K562 (cell line): ENCODE results near the gene PRMT7. TPM values are rescaled to one million over a fixed set of nuclear protein-coding genes. Genes with fewer than 3 reads are reported as not detected.
A peak's percentile ranks its signal among the peaks of the same experiment; 100 is the strongest.

Experiments used
- ELF1 ChIP-seq: fragments of 200-800 bp; sonication (Bioruptor generic); IDR thresholded peaks from 2 replicates; pipeline ENCODE4 v1.6.1; 2016; ENCODE audit warnings: missing genetic modification characterization, missing compliant biosample characterization
- ETS2 ChIP-seq: IDR thresholded peaks from 2 replicates; pipeline ENCODE4 v1.6.1; 2016; ENCODE audit warnings: borderline replicate concordance, missing genetic modification characterization, mild to moderate bottlenecking, moderate library complexity, missing compliant biosample characterization; ENCODE audit not compliant: poor library complexity, severe bottlenecking
- FOXA1 ChIP-seq: fragments of 450-650 bp; IDR thresholded peaks from 2 replicates; pipeline ENCODE4 v1.6.1; 2016; ENCODE audit warnings: mild to moderate bottlenecking, borderline replicate concordance
- NONO ChIP-seq, 2 experiments: fragments of 200-400 bp in 1 of 2; fragments of 450-650 bp in 1 of 2; formaldehyde crosslinking in 1 of 2; IDR thresholded peaks; 2 replicates each; pipeline ENCODE4 v1.6.1; 2017; ENCODE audit warnings: low read depth in 2 of 2, mild to moderate bottlenecking in 2 of 2, moderate library complexity in 2 of 2, low read length in 1 of 2
- PHF20 ChIP-seq: fragments of 450-650 bp; IDR thresholded peaks from 2 replicates; pipeline ENCODE4 v1.6.1; 2018; ENCODE audit not compliant: partially characterized antibody
- SP2 ChIP-seq: IDR thresholded peaks from 2 replicates; pipeline ENCODE4 v1.6.1; 2011; ENCODE audit warnings: mild to moderate bottlenecking, low read depth, low read length, moderate library complexity; ENCODE audit not compliant: poor library complexity, severe bottlenecking; ENCODE audit errors: extremely low read depth
- ZBTB49 ChIP-seq: sonication (generic); formaldehyde crosslinking; IDR thresholded peaks from 2 replicates; pipeline ENCODE4 v1.8.0; 2022; ENCODE audit warnings: missing genetic modification reagents, mild to moderate bottlenecking, borderline replicate concordance
- ZBTB7A ChIP-seq: IDR thresholded peaks from 2 replicates; pipeline ENCODE4 v1.6.1; 2011; ENCODE audit warnings: low read depth, mild to moderate bottlenecking, low read length, moderate library complexity, borderline replicate concordance; ENCODE audit not compliant: control insufficient read depth
- polyA plus RNA-seq, 8 experiments: library from polyadenylated mRNA; depleted of rRNA in 4 of 8; stranded (reverse) in 5 of 8; unstranded in 3 of 8; fragments of >200 nt; fragmentation: Nextera tagmentation in 2 of 8; fragmentation: Illumina TruSeq in 1 of 8; extraction: Ambion mirVana in 2 of 8; extraction: Trizol in 1 of 8; gene quantifications; 2 replicates each; pipeline versions ENCODE4 v1.2.1 to v1.2.3, GENCODE V29; 2011 to 2014; ENCODE audit warnings: inconsistent platforms in 1 of 8, missing spikeins in 1 of 8
- total RNA-seq, 7 experiments: library from RNA; depleted of rRNA in 6 of 7; stranded (reverse); fragments of >200 nt in 6 of 7; fragmentation: Illumina TruSeq in 2 of 7; extraction: Trizol in 2 of 7; gene quantifications; 2 replicates each; pipeline versions ENCODE4 v1.2.1 to v1.2.3, GENCODE V29; 2011 to 2021; ENCODE audit warnings: low replicate concordance in 1 of 7
- TF ChIP-seq, protein P1 (sequence below), 2 experiments: fragments of 450-650 bp; IDR thresholded peaks; 2 replicates each; pipeline ENCODE4 v1.6.1; 2018; ENCODE audit warnings: mild to moderate bottlenecking in 2 of 2, low read depth in 1 of 2; ENCODE audit not compliant: partially characterized antibody in 2 of 2
- TF ChIP-seq, protein P2 (sequence below): fragments of 200-800 bp; sonication (Bioruptor generic); IDR thresholded peaks from 2 replicates; pipeline ENCODE4 v1.6.1; 2017; ENCODE audit warnings: missing genetic modification characterization, missing compliant biosample characterization
- TF ChIP-seq, protein P3 (sequence below), 2 experiments: IDR thresholded peaks; 2 replicates each; pipeline ENCODE4 v1.6.1; 2012; ENCODE audit warnings: improper control_type of control experiment in 2 of 2, low read depth in 2 of 2, low read length in 2 of 2, borderline replicate concordance in 1 of 2
- TF ChIP-seq, protein P4 (sequence below): IDR thresholded peaks from 2 replicates; pipeline ENCODE4 v1.6.1; 2014; ENCODE audit warnings: antibody characterized with exemption

The PRMT7 gene
- total and polyA plus RNA-seq, 9 of the 15 experiments (the other 6 are each of a cell fraction or from before 2014, with no cell fraction given), result 6.4 to 88.8 (median 73.1) TPM

GRCh38 chr16:68310774-68311511 is at the start of gene PRMT7, which contains the start of gene SLC7A6OS (continued):
- TF ChIP-seq, protein P1, sequence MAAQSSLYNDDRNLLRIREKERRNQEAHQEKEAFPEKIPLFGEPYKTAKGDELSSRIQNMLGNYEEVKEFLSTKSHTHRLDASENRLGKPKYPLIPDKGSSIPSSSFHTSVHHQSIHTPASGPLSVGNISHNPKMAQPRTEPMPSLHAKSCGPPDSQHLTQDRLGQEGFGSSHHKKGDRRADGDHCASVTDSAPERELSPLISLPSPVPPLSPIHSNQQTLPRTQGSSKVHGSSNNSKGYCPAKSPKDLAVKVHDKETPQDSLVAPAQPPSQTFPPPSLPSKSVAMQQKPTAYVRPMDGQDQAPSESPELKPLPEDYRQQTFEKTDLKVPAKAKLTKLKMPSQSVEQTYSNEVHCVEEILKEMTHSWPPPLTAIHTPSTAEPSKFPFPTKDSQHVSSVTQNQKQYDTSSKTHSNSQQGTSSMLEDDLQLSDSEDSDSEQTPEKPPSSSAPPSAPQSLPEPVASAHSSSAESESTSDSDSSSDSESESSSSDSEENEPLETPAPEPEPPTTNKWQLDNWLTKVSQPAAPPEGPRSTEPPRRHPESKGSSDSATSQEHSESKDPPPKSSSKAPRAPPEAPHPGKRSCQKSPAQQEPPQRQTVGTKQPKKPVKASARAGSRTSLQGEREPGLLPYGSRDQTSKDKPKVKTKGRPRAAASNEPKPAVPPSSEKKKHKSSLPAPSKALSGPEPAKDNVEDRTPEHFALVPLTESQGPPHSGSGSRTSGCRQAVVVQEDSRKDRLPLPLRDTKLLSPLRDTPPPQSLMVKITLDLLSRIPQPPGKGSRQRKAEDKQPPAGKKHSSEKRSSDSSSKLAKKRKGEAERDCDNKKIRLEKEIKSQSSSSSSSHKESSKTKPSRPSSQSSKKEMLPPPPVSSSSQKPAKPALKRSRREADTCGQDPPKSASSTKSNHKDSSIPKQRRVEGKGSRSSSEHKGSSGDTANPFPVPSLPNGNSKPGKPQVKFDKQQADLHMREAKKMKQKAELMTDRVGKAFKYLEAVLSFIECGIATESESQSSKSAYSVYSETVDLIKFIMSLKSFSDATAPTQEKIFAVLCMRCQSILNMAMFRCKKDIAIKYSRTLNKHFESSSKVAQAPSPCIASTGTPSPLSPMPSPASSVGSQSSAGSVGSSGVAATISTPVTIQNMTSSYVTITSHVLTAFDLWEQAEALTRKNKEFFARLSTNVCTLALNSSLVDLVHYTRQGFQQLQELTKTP (IDR thresholded peaks at IDR 0.05; ENCODE audit: low read depth in 1 of 2, partially characterized antibody in 2 of 2), result peak; percentile 74 to 95
- TF ChIP-seq, protein P2, sequence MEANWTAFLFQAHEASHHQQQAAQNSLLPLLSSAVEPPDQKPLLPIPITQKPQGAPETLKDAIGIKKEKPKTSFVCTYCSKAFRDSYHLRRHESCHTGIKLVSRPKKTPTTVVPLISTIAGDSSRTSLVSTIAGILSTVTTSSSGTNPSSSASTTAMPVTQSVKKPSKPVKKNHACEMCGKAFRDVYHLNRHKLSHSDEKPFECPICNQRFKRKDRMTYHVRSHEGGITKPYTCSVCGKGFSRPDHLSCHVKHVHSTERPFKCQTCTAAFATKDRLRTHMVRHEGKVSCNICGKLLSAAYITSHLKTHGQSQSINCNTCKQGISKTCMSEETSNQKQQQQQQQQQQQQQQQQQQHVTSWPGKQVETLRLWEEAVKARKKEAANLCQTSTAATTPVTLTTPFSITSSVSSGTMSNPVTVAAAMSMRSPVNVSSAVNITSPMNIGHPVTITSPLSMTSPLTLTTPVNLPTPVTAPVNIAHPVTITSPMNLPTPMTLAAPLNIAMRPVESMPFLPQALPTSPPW (CRISPR knock-in tag), result peak; percentile 54
- TF ChIP-seq ZBTB7A (peak; percentile 58; the same call in 1 of the 2 replicates), SP2 (no peak), NONO (IDR thresholded peaks at IDR 0.05; ENCODE audit: low read depth in 2 of 2, low read length in 1 of 2) (peak in 1 of 2 experiments; percentile 38; a peak in 1 of 4 replicates), ELF1 (tag) (peak; percentile 85), PHF20 (peak; percentile 98), ETS2 (tag) (no peak), ZBTB49 (CRISPR knock-in tag) (peak; percentile 77; the same call in 1 of the 2 replicates), FOXA1 (no peak)
- TF ChIP-seq, protein P3, sequence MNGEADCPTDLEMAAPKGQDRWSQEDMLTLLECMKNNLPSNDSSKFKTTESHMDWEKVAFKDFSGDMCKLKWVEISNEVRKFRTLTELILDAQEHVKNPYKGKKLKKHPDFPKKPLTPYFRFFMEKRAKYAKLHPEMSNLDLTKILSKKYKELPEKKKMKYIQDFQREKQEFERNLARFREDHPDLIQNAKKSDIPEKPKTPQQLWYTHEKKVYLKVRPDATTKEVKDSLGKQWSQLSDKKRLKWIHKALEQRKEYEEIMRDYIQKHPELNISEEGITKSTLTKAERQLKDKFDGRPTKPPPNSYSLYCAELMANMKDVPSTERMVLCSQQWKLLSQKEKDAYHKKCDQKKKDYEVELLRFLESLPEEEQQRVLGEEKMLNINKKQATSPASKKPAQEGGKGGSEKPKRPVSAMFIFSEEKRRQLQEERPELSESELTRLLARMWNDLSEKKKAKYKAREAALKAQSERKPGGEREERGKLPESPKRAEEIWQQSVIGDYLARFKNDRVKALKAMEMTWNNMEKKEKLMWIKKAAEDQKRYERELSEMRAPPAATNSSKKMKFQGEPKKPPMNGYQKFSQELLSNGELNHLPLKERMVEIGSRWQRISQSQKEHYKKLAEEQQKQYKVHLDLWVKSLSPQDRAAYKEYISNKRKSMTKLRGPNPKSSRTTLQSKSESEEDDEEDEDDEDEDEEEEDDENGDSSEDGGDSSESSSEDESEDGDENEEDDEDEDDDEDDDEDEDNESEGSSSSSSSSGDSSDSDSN (IDR thresholded peaks at IDR 0.05; ENCODE audit: borderline replicate concordance in 1 of 2, low read depth in 2 of 2, low read length in 2 of 2), result no peak
- TF ChIP-seq, protein P4, sequence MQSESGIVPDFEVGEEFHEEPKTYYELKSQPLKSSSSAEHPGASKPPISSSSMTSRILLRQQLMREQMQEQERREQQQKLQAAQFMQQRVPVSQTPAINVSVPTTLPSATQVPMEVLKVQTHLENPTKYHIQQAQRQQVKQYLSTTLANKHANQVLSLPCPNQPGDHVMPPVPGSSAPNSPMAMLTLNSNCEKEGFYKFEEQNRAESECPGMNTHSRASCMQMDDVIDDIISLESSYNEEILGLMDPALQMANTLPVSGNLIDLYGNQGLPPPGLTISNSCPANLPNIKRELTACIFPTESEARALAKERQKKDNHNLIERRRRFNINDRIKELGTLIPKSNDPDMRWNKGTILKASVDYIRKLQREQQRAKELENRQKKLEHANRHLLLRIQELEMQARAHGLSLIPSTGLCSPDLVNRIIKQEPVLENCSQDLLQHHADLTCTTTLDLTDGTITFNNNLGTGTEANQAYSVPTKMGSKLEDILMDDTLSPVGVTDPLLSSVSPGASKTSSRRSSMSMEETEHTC, result no peak
